HEK293 (cell line): ENCODE measurements around the gene DUSP22.

Experiments used
- CTCF ChIA-PET: fragments of 350-600 bp; formaldehyde crosslinking; extraction: SDS; loops from one replicate; lab custom pipeline; 2021; ENCODE audit warnings: antibody characterized with exemption; lab: Yijun Ruan, JAX
- POLR2A ChIA-PET: fragments of 300-600 bp; formaldehyde crosslinking; extraction: SDS; loops from one replicate; lab custom pipeline; 2020; ENCODE audit warnings: antibody characterized with exemption, inconsistent platforms; lab: Yijun Ruan, JAX
- H3K27ac ChIP-seq: fragments of 200-500 bp; sonication (Bioruptor generic); 2 replicates; pipeline ENCODE4 v1.5.1; 2014; ENCODE audit warnings: low read depth, low read length, control low read depth, inconsistent platforms; ENCODE audit errors: extremely low read depth
- H3K36me3 ChIP-seq, 2 experiments: fragments of 200-500 bp in 1 of 2; sonication (Bioruptor generic) in 1 of 2; 1 replicate in 1 of 2; 2 replicates in 1 of 2; pipeline ENCODE4 v1.5.1; 2014 to 2017; ENCODE audit warnings: inconsistent platforms in 2 of 2, low read length in 2 of 2; ENCODE audit not compliant: control insufficient read depth in 2 of 2, insufficient read depth in 1 of 2
- H3K4me1 ChIP-seq: fragments of 200-500 bp; sonication (Bioruptor generic); 2 replicates; pipeline ENCODE4 v1.5.1; 2014; ENCODE audit warnings: mild to moderate bottlenecking, low read length, inconsistent platforms; ENCODE audit not compliant: control insufficient read depth, insufficient read depth
- H3K4me3 ChIP-seq: 2 replicates; pipeline ENCODE4 v1.5.1; 2011; ENCODE audit warnings: low read depth, mild to moderate bottlenecking, control low read depth, low read length, moderate library complexity
- H3K9me3 ChIP-seq: fragments of 200-500 bp; sonication (Bioruptor generic); 2 replicates; pipeline ENCODE4 v1.5.1; 2014; ENCODE audit warnings: low read depth, low read length, inconsistent platforms; ENCODE audit not compliant: control insufficient read depth, insufficient read depth
- GLIS1 ChIP-seq: fragments of 450-650 bp; formaldehyde crosslinking; IDR thresholded peaks from 2 replicates; pipeline ENCODE4 v1.5.1; 2016; ENCODE audit warnings: missing biosample characterization, missing genetic modification characterization
- GLIS2 ChIP-seq: fragments of 450-650 bp; formaldehyde crosslinking; IDR thresholded peaks from 2 replicates; pipeline ENCODE4 v1.5.1; 2016; ENCODE audit warnings: missing biosample characterization, missing genetic modification characterization
- KLF1 ChIP-seq: fragments of 450-650 bp; formaldehyde crosslinking; IDR thresholded peaks from 2 replicates; pipeline ENCODE4 v1.5.1; 2016; ENCODE audit warnings: missing biosample characterization, missing genetic modification characterization
- KLF9 ChIP-seq: fragments of 450-650 bp; formaldehyde crosslinking; IDR thresholded peaks from 2 replicates; pipeline ENCODE4 v1.5.1; 2016; ENCODE audit warnings: missing biosample characterization, missing genetic modification characterization, low read depth
- OSR2 ChIP-seq: fragments of 450-650 bp; formaldehyde crosslinking; IDR thresholded peaks from 2 replicates; pipeline ENCODE4 v1.5.1; 2016; ENCODE audit warnings: missing biosample characterization, missing genetic modification characterization
- SCRT1 ChIP-seq: fragments of 450-650 bp; formaldehyde crosslinking; IDR thresholded peaks from 2 replicates; pipeline ENCODE4 v1.5.1; 2016; ENCODE audit warnings: missing biosample characterization, missing genetic modification characterization, borderline replicate concordance
- SCRT2 ChIP-seq: fragments of 450-650 bp; formaldehyde crosslinking; IDR thresholded peaks from 2 replicates; pipeline ENCODE4 v1.5.1; 2016; ENCODE audit warnings: missing biosample characterization, missing genetic modification characterization
- YY2 ChIP-seq: fragments of 450-650 bp; formaldehyde crosslinking; IDR thresholded peaks from 2 replicates; pipeline ENCODE4 v1.5.1; 2016; ENCODE audit warnings: missing biosample characterization, missing genetic modification characterization
- ZBTB17 ChIP-seq: fragments of 450-650 bp; formaldehyde crosslinking; IDR thresholded peaks from 2 replicates; pipeline ENCODE4 v1.5.1; 2016; ENCODE audit warnings: missing biosample characterization, missing genetic modification characterization
- ZBTB48 ChIP-seq: fragments of 450-650 bp; formaldehyde crosslinking; IDR thresholded peaks from 2 replicates; pipeline ENCODE4 v1.5.1; 2016; ENCODE audit warnings: missing biosample characterization, missing genetic modification characterization
- ZFP37 ChIP-seq: fragments of 450-650 bp; formaldehyde crosslinking; IDR thresholded peaks from 2 replicates; pipeline ENCODE4 v1.5.1; 2016; ENCODE audit warnings: missing biosample characterization, missing genetic modification characterization
- ZNF10 ChIP-seq: fragments of 450-650 bp; formaldehyde crosslinking; IDR thresholded peaks from 2 replicates; pipeline ENCODE4 v1.5.1; 2017; ENCODE audit warnings: missing biosample characterization, missing genetic modification characterization
- ZNF112 ChIP-seq: fragments of 450-650 bp; formaldehyde crosslinking; IDR thresholded peaks from 2 replicates; pipeline ENCODE4 v1.5.0; 2017; ENCODE audit warnings: missing biosample characterization, missing genetic modification characterization
- ZNF132 ChIP-seq: fragments of 450-650 bp; formaldehyde crosslinking; IDR thresholded peaks from 2 replicates; pipeline ENCODE4 v1.5.1; 2017; ENCODE audit warnings: missing biosample characterization, missing genetic modification characterization, borderline replicate concordance
- ZNF146 ChIP-seq: fragments of 450-650 bp; formaldehyde crosslinking; IDR thresholded peaks from 2 replicates; pipeline ENCODE4 v1.5.1; 2016; ENCODE audit warnings: missing biosample characterization, missing genetic modification characterization
- ZNF174 ChIP-seq: fragments of 450-650 bp; formaldehyde crosslinking; IDR thresholded peaks from 2 replicates; pipeline ENCODE4 v1.5.0; 2017; ENCODE audit warnings: missing biosample characterization, mild to moderate bottlenecking, missing genetic modification characterization
- ZNF248 ChIP-seq: fragments of 450-650 bp; formaldehyde crosslinking; IDR thresholded peaks from 2 replicates; pipeline ENCODE4 v1.5.1; 2017; ENCODE audit warnings: missing biosample characterization, missing genetic modification characterization
- ZNF341 ChIP-seq: fragments of 450-650 bp; formaldehyde crosslinking; IDR thresholded peaks from 2 replicates; pipeline ENCODE4; 2016; ENCODE audit warnings: low read depth, missing biosample characterization, missing genetic modification characterization
- ZNF366 ChIP-seq: fragments of 450-650 bp; formaldehyde crosslinking; conservative IDR thresholded peaks from 2 replicates; pipeline ENCODE4 v1.5.1; 2016; ENCODE audit warnings: missing biosample characterization, missing genetic modification characterization
- ZNF394 ChIP-seq: fragments of 450-650 bp; formaldehyde crosslinking; IDR thresholded peaks from 2 replicates; pipeline ENCODE4 v1.5.1; 2016; ENCODE audit warnings: missing biosample characterization, missing genetic modification characterization, mild to moderate bottlenecking, moderate library complexity, borderline replicate concordance
- ZNF416 ChIP-seq: fragments of 450-650 bp; formaldehyde crosslinking; IDR thresholded peaks from 2 replicates; pipeline ENCODE4 v1.5.1; 2016; ENCODE audit warnings: missing biosample characterization, missing genetic modification characterization
- ZNF510 ChIP-seq: fragments of 450-650 bp; formaldehyde crosslinking; IDR thresholded peaks from 2 replicates; pipeline ENCODE4 v1.5.1; 2018; ENCODE audit warnings: mild to moderate bottlenecking, missing genetic modification characterization, missing biosample characterization; ENCODE audit not compliant: insufficient replicate concordance
- ZNF548 ChIP-seq: fragments of 450-650 bp; formaldehyde crosslinking; IDR thresholded peaks from 2 replicates; pipeline ENCODE4 v1.5.1; 2016; ENCODE audit warnings: missing biosample characterization, missing genetic modification characterization
- ZNF549 ChIP-seq: fragments of 450-650 bp; IDR thresholded peaks from 2 replicates; pipeline ENCODE4 v1.5.1; 2018; ENCODE audit warnings: missing biosample characterization, missing genetic modification characterization, mild to moderate bottlenecking, inconsistent platforms, moderate library complexity
- ZNF626 ChIP-seq: fragments of 450-650 bp; sonication (Bioruptor Pico); formaldehyde crosslinking; IDR thresholded peaks from 2 replicates; pipeline ENCODE4 v1.5.1; 2018; ENCODE audit warnings: missing biosample characterization, missing genetic modification characterization, inconsistent platforms
- ZNF776 ChIP-seq: fragments of 450-650 bp; formaldehyde crosslinking; IDR thresholded peaks from 2 replicates; pipeline ENCODE4 v1.5.0; 2017; ENCODE audit warnings: missing biosample characterization, missing genetic modification characterization, borderline replicate concordance
- ZNF777 ChIP-seq: fragments of 450-650 bp; formaldehyde crosslinking; IDR thresholded peaks from 2 replicates; pipeline ENCODE4 v1.5.1; 2017; ENCODE audit warnings: missing biosample characterization, missing genetic modification characterization, borderline replicate concordance
- ZNF785 ChIP-seq: fragments of 450-650 bp; formaldehyde crosslinking; IDR thresholded peaks from 2 replicates; pipeline ENCODE4 v1.5.1; 2016; ENCODE audit warnings: missing biosample characterization, missing genetic modification characterization
- ZNF830 ChIP-seq: fragments of 450-650 bp; IDR thresholded peaks from 2 replicates; pipeline ENCODE4 v1.5.0; 2018; ENCODE audit warnings: missing biosample characterization, missing genetic modification characterization, low read depth, mild to moderate bottlenecking, moderate library complexity
- TF ChIP-seq, protein P1 (sequence below): IDR thresholded peaks from 2 replicates; pipeline ENCODE4 v1.6.1; 2011; ENCODE audit warnings: mild to moderate bottlenecking, low read depth, low read length, borderline replicate concordance
- TF ChIP-seq, protein P2 (sequence below): fragments of 450-650 bp; formaldehyde crosslinking; IDR thresholded peaks from 2 replicates; pipeline ENCODE4 v1.5.1; 2017; ENCODE audit warnings: missing biosample characterization, missing genetic modification characterization
- TF ChIP-seq, protein P3 (sequence below): sonication (generic); formaldehyde crosslinking; IDR thresholded peaks from 2 replicates; pipeline ENCODE4 v1.8.1; 2022; ENCODE audit warnings: mild to moderate bottlenecking, moderate library complexity, missing genetic modification reagents
- TF ChIP-seq, protein P4 (sequence below): fragments of 450-650 bp; formaldehyde crosslinking; IDR thresholded peaks from 2 replicates; pipeline ENCODE4 v1.5.1; 2016; ENCODE audit warnings: missing biosample characterization, missing genetic modification characterization

DUSP22 gene

DNA sequence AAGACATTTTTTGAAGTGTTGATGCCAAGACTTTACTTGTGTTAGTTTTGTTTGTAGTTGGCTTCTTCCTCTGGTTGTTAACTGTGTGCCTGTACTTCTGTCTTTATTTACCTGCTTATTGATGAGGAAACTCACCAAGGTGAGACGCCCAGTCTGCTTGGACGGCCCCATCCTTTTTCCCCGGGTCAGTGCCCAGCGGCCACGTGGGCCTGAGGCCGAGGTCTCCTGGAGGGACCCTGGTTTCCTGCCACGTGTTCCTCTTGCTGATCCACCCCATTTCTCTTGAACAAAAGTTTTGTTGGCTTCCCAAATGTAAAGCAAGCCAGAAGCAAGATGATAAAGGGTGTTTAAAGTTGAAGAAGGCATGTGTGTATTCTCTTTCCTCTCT lies 24.8 kb downstream of the DUSP22 start:
- CTCF ChIA-PET: no interaction called here
- POLR2A ChIA-PET: no interaction called here
- H3K4me1 ChIP-seq: no peaks in the 10 kb centered on the region

DNA sequence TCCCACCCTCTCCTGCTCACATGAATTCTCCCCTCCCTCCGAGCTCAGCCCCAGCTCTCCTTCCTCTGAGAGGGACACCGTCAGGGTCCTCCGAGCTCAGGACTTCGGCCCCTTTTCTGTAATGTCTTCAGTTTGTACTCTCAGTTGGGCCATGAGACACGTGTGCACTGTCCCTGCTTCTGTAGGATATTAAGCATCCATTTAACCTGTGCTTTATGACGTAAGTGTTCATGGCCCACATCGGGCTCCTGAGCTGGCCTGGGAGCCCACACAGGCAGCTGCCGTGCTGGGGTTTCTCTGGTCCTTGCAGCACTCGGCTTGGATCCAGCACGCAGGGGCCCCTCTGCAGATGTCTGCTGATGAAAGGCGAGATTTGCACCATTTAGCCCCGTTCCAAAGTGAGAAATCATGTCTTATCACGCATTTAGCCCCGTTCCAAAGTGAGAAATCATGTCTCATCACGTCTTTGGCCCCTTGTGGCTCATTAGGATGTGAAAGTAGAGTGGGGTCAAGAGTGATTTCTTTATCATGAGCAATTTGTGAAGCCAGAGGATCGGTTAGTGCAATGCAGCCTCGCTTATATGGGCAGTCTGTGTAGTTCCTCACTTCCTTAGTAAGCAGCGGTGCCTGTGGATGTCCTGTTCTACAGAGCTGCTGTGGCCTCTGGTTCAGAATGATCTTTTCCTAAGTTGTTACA lies 25.3 kb downstream of the DUSP22 start:
- Histone ChIP-seq H3K4me3 (no peak overlapping the region), H3K4me1 (no peaks in the 10 kb centered on the region), H3K27ac (no peak overlapping the region), H3K9me3 (no peaks in the 10 kb centered on the region), H3K36me3 (no peaks in the 10 kb centered on the region)
- ChIA-PET POLR2A (no interaction called here), CTCF (interaction anchor here (1.7 kb wide), 1 partner anchor 13 kb away, joined by 3 read pairs; no protein-coding TSS in a partner anchor)
- no peak for TF ChIP-seq ZNF416 (tag by site-specific recombination)
- no peak for TF ChIP-seq SCRT1 (tag by site-specific recombination)
- TF ChIP-seq ZNF146: no peak
- TF ChIP-seq OSR2: no peak
- no peak for TF ChIP-seq ZNF132 (tag by site-specific recombination)
- TF ChIP-seq, protein P1, sequence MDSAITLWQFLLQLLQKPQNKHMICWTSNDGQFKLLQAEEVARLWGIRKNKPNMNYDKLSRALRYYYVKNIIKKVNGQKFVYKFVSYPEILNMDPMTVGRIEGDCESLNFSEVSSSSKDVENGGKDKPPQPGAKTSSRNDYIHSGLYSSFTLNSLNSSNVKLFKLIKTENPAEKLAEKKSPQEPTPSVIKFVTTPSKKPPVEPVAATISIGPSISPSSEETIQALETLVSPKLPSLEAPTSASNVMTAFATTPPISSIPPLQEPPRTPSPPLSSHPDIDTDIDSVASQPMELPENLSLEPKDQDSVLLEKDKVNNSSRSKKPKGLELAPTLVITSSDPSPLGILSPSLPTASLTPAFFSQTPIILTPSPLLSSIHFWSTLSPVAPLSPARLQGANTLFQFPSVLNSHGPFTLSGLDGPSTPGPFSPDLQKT: no peak
- TF ChIP-seq ZNF174 (tag by site-specific recombination): no peak
- TF ChIP-seq ZNF548 (tag by site-specific recombination): no peak
- TF ChIP-seq, protein P2, sequence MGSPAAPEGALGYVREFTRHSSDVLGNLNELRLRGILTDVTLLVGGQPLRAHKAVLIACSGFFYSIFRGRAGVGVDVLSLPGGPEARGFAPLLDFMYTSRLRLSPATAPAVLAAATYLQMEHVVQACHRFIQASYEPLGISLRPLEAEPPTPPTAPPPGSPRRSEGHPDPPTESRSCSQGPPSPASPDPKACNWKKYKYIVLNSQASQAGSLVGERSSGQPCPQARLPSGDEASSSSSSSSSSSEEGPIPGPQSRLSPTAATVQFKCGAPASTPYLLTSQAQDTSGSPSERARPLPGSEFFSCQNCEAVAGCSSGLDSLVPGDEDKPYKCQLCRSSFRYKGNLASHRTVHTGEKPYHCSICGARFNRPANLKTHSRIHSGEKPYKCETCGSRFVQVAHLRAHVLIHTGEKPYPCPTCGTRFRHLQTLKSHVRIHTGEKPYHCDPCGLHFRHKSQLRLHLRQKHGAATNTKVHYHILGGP (tag by site-specific recombination): no peak
- TF ChIP-seq, protein P3, sequence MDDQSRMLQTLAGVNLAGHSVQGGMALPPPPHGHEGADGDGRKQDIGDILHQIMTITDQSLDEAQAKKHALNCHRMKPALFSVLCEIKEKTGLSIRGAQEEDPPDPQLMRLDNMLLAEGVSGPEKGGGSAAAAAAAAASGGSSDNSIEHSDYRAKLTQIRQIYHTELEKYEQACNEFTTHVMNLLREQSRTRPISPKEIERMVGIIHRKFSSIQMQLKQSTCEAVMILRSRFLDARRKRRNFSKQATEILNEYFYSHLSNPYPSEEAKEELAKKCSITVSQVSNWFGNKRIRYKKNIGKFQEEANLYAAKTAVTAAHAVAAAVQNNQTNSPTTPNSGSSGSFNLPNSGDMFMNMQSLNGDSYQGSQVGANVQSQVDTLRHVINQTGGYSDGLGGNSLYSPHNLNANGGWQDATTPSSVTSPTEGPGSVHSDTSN (CRISPR knock-in tag): no peak
- no peak for TF ChIP-seq ZNF366 (tag by site-specific recombination)
- TF ChIP-seq KLF1 (tag by site-specific recombination): no peak
- no peak for TF ChIP-seq ZNF776
- TF ChIP-seq ZNF394 (tag by site-specific recombination): no peak
- no peak for TF ChIP-seq ZNF777 (tag by site-specific recombination)
- TF ChIP-seq ZNF10: no peak
- no peak for TF ChIP-seq ZNF112 (tag by site-specific recombination)
- TF ChIP-seq ZNF830 (tag by site-specific recombination): no peak
- TF ChIP-seq YY2 (tag by site-specific recombination): no peak

More for the DNA sequence above, 24.8 kb downstream of the DUSP22 start:
- H3K27ac ChIP-seq: no peak overlapping the region
- TF ChIP-seq ZNF549 (tag by site-specific recombination) (no peak), ZNF626 (tag by site-specific recombination) (no peak), ZNF510 (tag by site-specific recombination) (no peak), ZBTB17 (tag by site-specific recombination) (no peak), ZNF248 (tag by site-specific recombination) (no peak), GLIS2 (tag by site-specific recombination) (no peak), ZNF416 (tag by site-specific recombination) (no peak), ZFP37 (no peak), ZNF785 (tag by site-specific recombination) (no peak), ZBTB48 (no peak), ZNF341 (no peak), GLIS1 (tag by site-specific recombination) (no peak), KLF9 (no peak), SCRT2 (tag by site-specific recombination) (no peak)
- TF ChIP-seq, protein P4, sequence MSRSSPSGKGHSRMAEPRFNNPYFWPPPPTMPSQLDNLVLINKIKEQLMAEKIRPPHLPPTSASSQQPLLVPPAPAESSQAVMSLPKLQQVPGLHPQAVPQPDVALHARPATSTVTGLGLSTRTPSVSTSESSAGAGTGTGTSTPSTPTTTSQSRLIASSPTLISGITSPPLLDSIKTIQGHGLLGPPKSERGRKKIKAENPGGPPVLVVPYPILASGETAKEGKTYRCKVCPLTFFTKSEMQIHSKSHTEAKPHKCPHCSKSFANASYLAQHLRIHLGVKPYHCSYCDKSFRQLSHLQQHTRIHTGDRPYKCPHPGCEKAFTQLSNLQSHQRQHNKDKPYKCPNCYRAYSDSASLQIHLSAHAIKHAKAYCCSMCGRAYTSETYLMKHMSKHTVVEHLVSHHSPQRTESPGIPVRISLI (tag by site-specific recombination): no peak
- TF ChIP-seq, protein P1: no peak
- TF ChIP-seq, all 188 proteins: peak for 0
- no peaks in the 10 kb centered on the region for H3K9me3 ChIP-seq
- no peak overlapping the region for H3K4me3 ChIP-seq
- H3K36me3 ChIP-seq: no peaks in the 10 kb centered on the region
